SK-N-SH (cell line): ENCODE results near the gene HAVCR1. TPM values are rescaled to one million over a fixed set of nuclear protein-coding genes. Genes with fewer than 3 reads are reported as not detected.

Experiments used
- CTCF ChIA-PET: fragments of 300-600, 350-600 bp; formaldehyde crosslinking; extraction: SDS; loops from one replicate; lab custom pipeline; 2021; lab: Yijun Ruan, JAX
- POLR2A ChIA-PET: fragments of 350-600 bp; sonication (Branson Sonifier 250); formaldehyde crosslinking; extraction: SDS; loops from one replicate; lab custom pipeline; 2020; ENCODE audit warnings: antibody characterized with exemption, inconsistent platforms; lab: Yijun Ruan, JAX
- DNase-seq: peaks from one replicate; pipeline ENCODE4 v3.0.0; 2012
- H2AFZ ChIP-seq: fragments of 200-600 bp; sonication (generic); 2 replicates; pipeline ENCODE4 v1.8.1; 2016; ENCODE audit warnings: antibody characterized with exemption, mild to moderate bottlenecking, low read depth
- H3F3A ChIP-seq: fragments of 200-600 bp; sonication (generic); replicated peaks from 2 replicates; pipeline ENCODE3; 2016; ENCODE audit warnings: antibody characterized with exemption, mild to moderate bottlenecking; ENCODE audit not compliant: insufficient read depth
- H3K27ac ChIP-seq, 2 experiments: fragments of 200-500 bp in 1 of 2; fragments of 200-600 bp in 1 of 2; sonication (Bioruptor generic) in 1 of 2; sonication (generic), shearing (Covaris generic) in 1 of 2; 2 replicates each; pipeline versions ENCODE4 v1.5.1 to v1.6.1; 2014 to 2016; ENCODE audit warnings: low read depth in 2 of 2, inconsistent platforms in 1 of 2, low read length in 1 of 2, mild to moderate bottlenecking in 1 of 2, mixed read lengths in 1 of 2
- H3K27me3 ChIP-seq: fragments of 200-600 bp; sonication (generic), shearing (Covaris generic); 2 replicates; pipeline ENCODE4 v1.6.1; 2016; ENCODE audit warnings: mixed run types; ENCODE audit not compliant: insufficient read depth
- H3K36me3 ChIP-seq, 2 experiments: fragments of 200-500 bp in 1 of 2; fragments of 200-600 bp in 1 of 2; sonication (Bioruptor generic) in 1 of 2; sonication (generic) in 1 of 2; replicated peaks in 1 of 2; 2 replicates each; pipeline versions ENCODE3 to v1.5.1; 2014 to 2016; ENCODE audit warnings: low read length in 1 of 2, mild to moderate bottlenecking in 1 of 2; ENCODE audit not compliant: insufficient read depth in 2 of 2, control insufficient read depth in 1 of 2
- H3K4me1 ChIP-seq, 2 experiments: fragments of 200-500 bp in 1 of 2; fragments of 200-600 bp in 1 of 2; sonication (Bioruptor generic) in 1 of 2; sonication (generic), shearing (Covaris generic) in 1 of 2; 2 replicates each; pipeline versions ENCODE4 v1.5.1 to v1.6.1; 2014 to 2016; ENCODE audit warnings: low read depth in 1 of 2, low read length in 1 of 2, mixed run types in 1 of 2; ENCODE audit not compliant: insufficient read depth in 2 of 2, control insufficient read depth in 1 of 2
- H3K4me2 ChIP-seq: fragments of 200-600 bp; sonication (generic), shearing (Covaris generic); 2 replicates; pipeline ENCODE4 v1.6.1; 2017; ENCODE audit warnings: mixed run types
- H3K4me3 ChIP-seq, 2 experiments: fragments of 200-500 bp in 1 of 2; fragments of 200-600 bp in 1 of 2; sonication (Bioruptor generic) in 1 of 2; sonication (generic), shearing (Covaris generic) in 1 of 2; 2 replicates each; pipeline versions ENCODE4 v1.5.1 to v1.8.1; 2014 to 2016; ENCODE audit warnings: low read depth in 2 of 2, inconsistent platforms in 1 of 2, low read length in 1 of 2, mild to moderate bottlenecking in 1 of 2, mixed read lengths in 1 of 2, moderate library complexity in 1 of 2
- H3K79me2 ChIP-seq: fragments of 200-600 bp; sonication (generic); 2 replicates; pipeline ENCODE4 v1.8.1; 2017; ENCODE audit warnings: mild to moderate bottlenecking; ENCODE audit not compliant: insufficient read depth
- H3K9ac ChIP-seq: fragments of 200-600 bp; sonication (generic); 2 replicates; pipeline ENCODE4 v1.6.1; 2017; ENCODE audit warnings: mixed run types
- H3K9me2 ChIP-seq: fragments of 200-600 bp; sonication (generic); 2 replicates; pipeline ENCODE4 v1.6.1; 2017; ENCODE audit warnings: mixed run types
- H3K9me3 ChIP-seq: fragments of 200-600 bp; sonication (generic); 2 replicates; pipeline ENCODE4 v1.6.1; 2017; ENCODE audit warnings: mixed run types, mild to moderate bottlenecking, moderate library complexity
- H4K20me1 ChIP-seq: fragments of 200-600 bp; sonication (generic); 2 replicates; pipeline ENCODE4 v1.6.1; 2017; ENCODE audit warnings: mild to moderate bottlenecking, mixed run types; ENCODE audit not compliant: insufficient read depth
- CTCF ChIP-seq: fragments of 200-600 bp; sonication (generic); IDR thresholded peaks from 2 replicates; pipeline ENCODE4 v1.6.1; 2017; ENCODE audit warnings: antibody characterized with exemption, mild to moderate bottlenecking, moderate library complexity
- EP300 ChIP-seq, 2 experiments: IDR thresholded peaks; 2 replicates each; pipeline versions ENCODE4 v1.4.0 to v1.6.1; 2012; ENCODE audit warnings: borderline replicate concordance in 1 of 2, low read depth in 1 of 2, low read length in 1 of 2
- FOSL2 ChIP-seq: IDR thresholded peaks from 2 replicates; pipeline ENCODE4 v1.4.0; 2012; ENCODE audit warnings: low read depth, mild to moderate bottlenecking, moderate library complexity, borderline replicate concordance
- FOXJ3 ChIP-seq: sonication (generic); formaldehyde crosslinking; IDR thresholded peaks from 2 replicates; pipeline ENCODE4 v1.5.1; 2020; ENCODE audit warnings: mild to moderate bottlenecking, missing genetic modification reagents
- FOXM1 ChIP-seq: IDR thresholded peaks from 2 replicates; pipeline ENCODE4 v1.4.0; 2012; ENCODE audit warnings: low read depth, mild to moderate bottlenecking
- GABPA ChIP-seq: IDR thresholded peaks from 2 replicates; pipeline ENCODE4 v1.4.0; 2012; ENCODE audit warnings: low read depth, mild to moderate bottlenecking
- GATA2 ChIP-seq: sonication (generic); formaldehyde crosslinking; IDR thresholded peaks from 2 replicates; pipeline ENCODE4 v1.5.0; 2020; ENCODE audit warnings: mild to moderate bottlenecking, missing genetic modification reagents
- MAX ChIP-seq: IDR thresholded peaks from 2 replicates; pipeline ENCODE4 v1.4.0; 2012; ENCODE audit warnings: low read depth
- MEF2A ChIP-seq: IDR thresholded peaks from 2 replicates; pipeline ENCODE4 v1.4.0; 2012; ENCODE audit warnings: low read depth, borderline replicate concordance
- MXI1 ChIP-seq: IDR thresholded peaks from 2 replicates; pipeline ENCODE4 v1.6.1; 2012; ENCODE audit warnings: mild to moderate bottlenecking, low read depth, low read length, improper control_type of control experiment
- POLR2AphosphoS5 ChIP-seq: IDR thresholded peaks from 2 replicates; pipeline ENCODE4 v1.6.1; 2012; ENCODE audit warnings: low read depth, low read length
- RCOR1 ChIP-seq: fragments of 150-350 bp; IDR thresholded peaks from 2 replicates; pipeline ENCODE4 v1.6.1; 2017; ENCODE audit warnings: antibody characterized with exemption, low read length
- REST ChIP-seq: IDR thresholded peaks from 2 replicates; pipeline ENCODE4 v1.6.1; 2012; ENCODE audit warnings: mild to moderate bottlenecking, low read depth, low read length, moderate library complexity
- SMC3 ChIP-seq: IDR thresholded peaks from 2 replicates; pipeline ENCODE4 v1.6.1; 2012; ENCODE audit warnings: low read depth, low read length, improper control_type of control experiment
- TEAD4 ChIP-seq: IDR thresholded peaks from 2 replicates; pipeline ENCODE4 v1.4.0; 2012; ENCODE audit warnings: mild to moderate bottlenecking, borderline replicate concordance; ENCODE audit not compliant: insufficient read depth
- WGBS: methylation state at CpG from one replicate; pipeline ENCODE4 v1.1.6; 2017; ENCODE audit warnings: low lambda C conversion rate; 5-methylcytosine and 5-hydroxymethylcytosine counted together
- polyA plus RNA-seq, 3 experiments: library from polyadenylated mRNA; depleted of rRNA; stranded (reverse); fragments of >200 nt; gene quantifications; 2 replicates each; pipeline ENCODE4 v1.2.3, GENCODE V29; 2012

HAVCR1 gene
- polyA plus RNA-seq, 1 of the 3 experiments (the other 2 are of a cell fraction), result not detected

GRCh38 chr5:157033071-157033583 lies 25.8 kb downstream of the HAVCR1 start:
- Histone ChIP-seq H3K9ac (no peak overlapping the region), H3F3A (no peaks in the 10 kb centered on the region), H4K20me1 (no peaks in the 10 kb centered on the region), H3K36me3 (no peaks in the 10 kb centered on the region), H3K27me3 (no peaks in the 10 kb centered on the region), H2AFZ (no peak overlapping the region), H3K27ac (no peak overlapping the region), H3K79me2 (no peaks in the 10 kb centered on the region), H3K9me3 (no peaks in the 10 kb centered on the region), H3K4me1 (no peaks in the 10 kb centered on the region), H3K9me2 (no peaks in the 10 kb centered on the region), H3K4me3 (no peak overlapping the region), H3K4me2 (no peak overlapping the region)
- 18% methylated on average over 4 of the region's 4 CpGs for WGBS
- TF ChIP-seq EP300 (IDR thresholded peaks at IDR 0.05; ENCODE audit: borderline replicate concordance in 1 of 2, low read depth in 1 of 2, low read length in 1 of 2), result no peak
- CTCF ChIA-PET, result no interaction called here
- no peak for DNase-seq
- POLR2A ChIA-PET, result no interaction called here

- CTCF ChIA-PET, result no interaction called here
- Histone ChIP-seq H3K4me1 (no peaks in the 10 kb centered on the region), H3K36me3 (no peaks in the 10 kb centered on the region), H3K9ac (no peak overlapping the region), H3K9me2 (no peaks in the 10 kb centered on the region), H3F3A (no peaks in the 10 kb centered on the region), H2AFZ (no peak overlapping the region), H4K20me1 (no peaks in the 10 kb centered on the region), H3K27me3 (no peaks in the 10 kb centered on the region), H3K4me3 (no peak overlapping the region), H3K27ac (no peak overlapping the region), H3K9me3 (no peaks in the 10 kb centered on the region), H3K4me2 (no peak overlapping the region), H3K79me2 (no peaks in the 10 kb centered on the region)
- POLR2A ChIA-PET, result no interaction called here
- WGBS, result 19% methylated on average over 3 of the region's 3 CpGs
- DNase-seq, result no peak
- no peak for TF ChIP-seq GATA2
- no peak for TF ChIP-seq FOXJ3
- TF ChIP-seq FOXM1, result no peak
- TF ChIP-seq MXI1, result no peak
Observed at GRCh38 chr5:157030692-157031091, 28.2 kb downstream of the HAVCR1 start.

GRCh38 chr5:157029457-157029856 lies 29.5 kb downstream of the HAVCR1 start:
- 45% methylated on average over 3 of the region's 3 CpGs for WGBS
- TF ChIP-seq CTCF (no peak), TEAD4 (no peak), SMC3 (no peak), POLR2AphosphoS5 (no peak), MEF2A (no peak), RCOR1 (no peak), REST (no peak), EP300 (IDR thresholded peaks at IDR 0.05; ENCODE audit: borderline replicate concordance in 1 of 2, low read depth in 1 of 2, low read length in 1 of 2) (no peak), GATA2 (no peak), MAX (no peak), GABPA (no peak), FOSL2 (no peak)
- TF ChIP-seq, all 33 proteins: peak for 0
- Histone ChIP-seq H3K4me1 (no peaks in the 10 kb centered on the region), H3F3A (no peaks in the 10 kb centered on the region), H3K4me3 (no peak overlapping the region), H3K79me2 (no peaks in the 10 kb centered on the region), H3K4me2 (no peak overlapping the region), H4K20me1 (no peaks in the 10 kb centered on the region), H3K36me3 (no peaks in the 10 kb centered on the region), H3K27ac (no peak overlapping the region), H3K9ac (no peak overlapping the region), H3K27me3 (no peaks in the 10 kb centered on the region), H3K9me2 (no peaks in the 10 kb centered on the region), H2AFZ (no peak overlapping the region), H3K9me3 (no peaks in the 10 kb centered on the region)
- ChIA-PET CTCF (no interaction called here), POLR2A (no interaction called here)
- DNase-seq, result no peak
